HEK293T (cell line): ENCODE results near the gene CPT1A.
A peak's percentile ranks its signal among the peaks of the same experiment; 100 is the strongest.

ENCODE experiments used
- CTCF ChIA-PET: fragments of 350-600 bp; formaldehyde crosslinking; extraction: SDS; loops from one replicate; lab custom pipeline; 2021; ENCODE audit warnings: antibody characterized with exemption, inconsistent platforms; lab: Yijun Ruan, JAX
- POLR2A ChIA-PET: fragments of 350-600 bp; formaldehyde crosslinking; extraction: SDS; loops from one replicate; lab custom pipeline; 2020; ENCODE audit warnings: antibody characterized with exemption, inconsistent platforms; lab: Yijun Ruan, JAX
- DNase-seq: peaks from one replicate; pipeline ENCODE4 v3.0.0; 2012; ENCODE audit warnings: mixed read lengths; ENCODE audit errors: extremely low spot score
- ARNT ChIP-seq: fragments of 450-650 bp; IDR thresholded peaks from 2 replicates; pipeline ENCODE4 v1.6.1; 2017; ENCODE audit warnings: mild to moderate bottlenecking
- BHLHE40 ChIP-seq: fragments of 450-650 bp; IDR thresholded peaks from 2 replicates; pipeline ENCODE4 v1.6.1; 2016; ENCODE audit warnings: mild to moderate bottlenecking, moderate library complexity, borderline replicate concordance
- CTBP1 ChIP-seq: fragments of 450-650 bp; IDR thresholded peaks from 2 replicates; pipeline ENCODE4 v1.6.1; 2016; ENCODE audit warnings: borderline replicate concordance
- ELF4 ChIP-seq: fragments of 450-650 bp; IDR thresholded peaks from 2 replicates; pipeline ENCODE4 v1.6.1; 2017; ENCODE audit warnings: antibody characterized with exemption
- FOXA1 ChIP-seq: fragments of 450-650 bp; IDR thresholded peaks from 2 replicates; pipeline ENCODE4 v1.6.1; 2016; ENCODE audit warnings: mild to moderate bottlenecking
- FOXK2 ChIP-seq: fragments of 450-650 bp; IDR thresholded peaks from 2 replicates; pipeline ENCODE4 v1.6.1; 2016; ENCODE audit warnings: mild to moderate bottlenecking
- FOXM1 ChIP-seq: fragments of 450-650 bp; IDR thresholded peaks from 2 replicates; pipeline ENCODE4 v1.6.1; 2017; ENCODE audit warnings: mild to moderate bottlenecking, borderline replicate concordance
- HDGF ChIP-seq: fragments of 450-650 bp; IDR thresholded peaks from 2 replicates; pipeline ENCODE4 v1.6.1; 2017; ENCODE audit warnings: antibody characterized with exemption, borderline replicate concordance
- L3MBTL2 ChIP-seq: fragments of 450-650 bp; conservative IDR thresholded peaks from 2 replicates; pipeline ENCODE4 v1.6.1; 2016; ENCODE audit warnings: mild to moderate bottlenecking
- LEF1 ChIP-seq: fragments of 450-650 bp; IDR thresholded peaks from 2 replicates; pipeline ENCODE4 v1.6.1; 2017; ENCODE audit warnings: mild to moderate bottlenecking, borderline replicate concordance
- NFRKB ChIP-seq: fragments of 450-650 bp; IDR thresholded peaks from 2 replicates; pipeline ENCODE4 v1.6.1; 2016; ENCODE audit warnings: mild to moderate bottlenecking, moderate library complexity
- PKNOX1 ChIP-seq: fragments of 450-650 bp; IDR thresholded peaks from 2 replicates; pipeline ENCODE4 v1.6.1; 2016
- SP1 ChIP-seq: fragments of 450-650 bp; IDR thresholded peaks from 2 replicates; pipeline ENCODE4 v1.6.1; 2017
- SUZ12 ChIP-seq: fragments of 450-650 bp; IDR thresholded peaks from 2 replicates; pipeline ENCODE4 v1.6.1; 2016; ENCODE audit warnings: mild to moderate bottlenecking
- TARDBP ChIP-seq: fragments of 450-650 bp; IDR thresholded peaks from 2 replicates; pipeline ENCODE4 v1.6.1; 2016
- ZNF384 ChIP-seq: fragments of 450-650 bp; IDR thresholded peaks from 2 replicates; pipeline ENCODE4 v1.6.1; 2016

Gene CPT1A

GRCh38 chr11:68711114-68711513 lies 130.6 kb downstream of the CPT1A start:
- CTCF ChIA-PET, result no interaction called here
- POLR2A ChIA-PET, result no interaction called here
- TF ChIP-seq NFRKB, result no peak
- TF ChIP-seq PKNOX1, result no peak
- no peak for TF ChIP-seq TARDBP
- TF ChIP-seq ELF4, result no peak
- TF ChIP-seq L3MBTL2, result no peak
- TF ChIP-seq HDGF, result no peak
- TF ChIP-seq SUZ12, result no peak
- TF ChIP-seq FOXA1, result no peak
- no peak for TF ChIP-seq FOXM1
- no peak for TF ChIP-seq CTBP1
- no peak for TF ChIP-seq ARNT
- no peak for DNase-seq

- POLR2A ChIA-PET, result no interaction called here
- TF ChIP-seq NFRKB (no peak), SP1 (no peak), LEF1 (no peak), CTBP1 (no peak), HDGF (no peak), PKNOX1 (no peak), SUZ12 (no peak), FOXM1 (no peak)
These were observed 131.3 kb downstream of the CPT1A start for GRCh38 chr11:68710409-68710808.

GRCh38 chr11:68709062-68709461 lies 132.7 kb downstream of the CPT1A start:
- POLR2A ChIA-PET, result no interaction called here
- DNase-seq, result no peak
- TF ChIP-seq FOXM1, result no peak
- CTCF ChIA-PET, result no interaction called here

More at GRCh38 chr11:68710409-68710808, 131.3 kb downstream of the CPT1A start:
- no peak for DNase-seq
- CTCF ChIA-PET, result no interaction called here

GRCh38 chr11:68707527-68707926 lies 134.2 kb downstream of the CPT1A start:
- ChIA-PET POLR2A (no interaction called here), CTCF (no interaction called here)
- DNase-seq, result no peak
- no peak for TF ChIP-seq HDGF
- no peak for TF ChIP-seq CTBP1
- no peak for TF ChIP-seq FOXK2

- CTCF ChIA-PET, result no interaction called here
- POLR2A ChIA-PET, result no interaction called here
- DNase-seq, result peak; percentile 53
- TF ChIP-seq L3MBTL2 (no peak), SUZ12 (no peak), TARDBP (no peak), FOXK2 (no peak), SP1 (no peak), NFRKB (no peak), BHLHE40 (no peak), FOXA1 (no peak), HDGF (no peak), PKNOX1 (no peak), LEF1 (no peak), ZNF384 (no peak), FOXM1 (no peak)
These were observed 136.8 kb downstream of the CPT1A start for GRCh38 chr11:68704887-68705286.
